Fibroblast of lung (primary cell): Measurements from ENCODE around the gene ZNF22.

ENCODE experiments used
- CTCF ChIP-seq, 2 donors: IDR thresholded peaks in 1 of 2; conservative IDR thresholded peaks in 1 of 2; 1 replicate in 1 of 2; 2 replicates in 1 of 2; pipeline ENCODE4 v1.5.1; 2011 to 2012; ENCODE audit warnings: low read length in 2 of 2, control low read depth in 1 of 2, inconsistent platforms in 1 of 2, low read depth in 1 of 2, mild to moderate bottlenecking in 1 of 2
- EZH2 ChIP-seq: IDR thresholded peaks from 2 replicates; pipeline ENCODE4 v1.5.1; 2012; ENCODE audit warnings: low read length, control low read depth, mild to moderate bottlenecking; ENCODE audit errors: missing control alignments

GRCh38 chr10:44978570-44979280, 22.0 kb upstream of the ZNF22 start, which contains the start of gene DEPP1:
- TF ChIP-seq CTCF (conservative IDR thresholded peaks at IDR 0.05 in 1 of 2, IDR thresholded peaks at IDR 0.05 in 1 of 2; ENCODE audit: low read depth in 1 of 2, low read length in 2 of 2), result peak in 1 of 2 donors; percentile 13
- no peak for TF ChIP-seq EZH2
